ENCODE measurements around the gene C3AR1.

- TF ChIP-seq ZFP3 (CRISPR knock-in tag; IDR thresholded peaks at IDR 0.05), result no peak
- TF ChIP-seq ZFP30 (CRISPR knock-in tag; IDR thresholded peaks at IDR 0.05), result no peak
- no peak for TF ChIP-seq TOX (CRISPR knock-in tag; IDR thresholded peaks at IDR 0.05; ENCODE audit: borderline replicate concordance)
- TF ChIP-seq PATZ1 (CRISPR knock-in tag; IDR thresholded peaks at IDR 0.05; ENCODE audit: borderline replicate concordance), result no peak
Observed at GRCh38 chr12:8011331-8011730, 54.8 kb downstream of the C3AR1 start.

All from SK-N-SH treated with all-trans-retinoic acid at 6 μM for 48 hours (cell line).